Lung microvascular endothelial cell (primary cell): ENCODE measurements around the gene DLK1. TPM values are rescaled to one million over a fixed set of nuclear protein-coding genes. Genes with fewer than 3 reads are reported as not detected.

Experiments used
- DNase-seq, 2 donors: peaks; one replicate each; pipeline versions ENCODE4 v3.0.0 to v3.0.0-alpha.2; 2010; ENCODE audit warnings: low read depth in 2 of 2
- total RNA-seq: library from RNA; depleted of rRNA; stranded (reverse); fragments of >200 nt; gene quantifications from 2 replicates; pipeline ENCODE4 v1.2.1, GENCODE V29; 2014

Gene DLK1
- total RNA-seq, 1 donor from 2014 or later: not detected

DNA sequence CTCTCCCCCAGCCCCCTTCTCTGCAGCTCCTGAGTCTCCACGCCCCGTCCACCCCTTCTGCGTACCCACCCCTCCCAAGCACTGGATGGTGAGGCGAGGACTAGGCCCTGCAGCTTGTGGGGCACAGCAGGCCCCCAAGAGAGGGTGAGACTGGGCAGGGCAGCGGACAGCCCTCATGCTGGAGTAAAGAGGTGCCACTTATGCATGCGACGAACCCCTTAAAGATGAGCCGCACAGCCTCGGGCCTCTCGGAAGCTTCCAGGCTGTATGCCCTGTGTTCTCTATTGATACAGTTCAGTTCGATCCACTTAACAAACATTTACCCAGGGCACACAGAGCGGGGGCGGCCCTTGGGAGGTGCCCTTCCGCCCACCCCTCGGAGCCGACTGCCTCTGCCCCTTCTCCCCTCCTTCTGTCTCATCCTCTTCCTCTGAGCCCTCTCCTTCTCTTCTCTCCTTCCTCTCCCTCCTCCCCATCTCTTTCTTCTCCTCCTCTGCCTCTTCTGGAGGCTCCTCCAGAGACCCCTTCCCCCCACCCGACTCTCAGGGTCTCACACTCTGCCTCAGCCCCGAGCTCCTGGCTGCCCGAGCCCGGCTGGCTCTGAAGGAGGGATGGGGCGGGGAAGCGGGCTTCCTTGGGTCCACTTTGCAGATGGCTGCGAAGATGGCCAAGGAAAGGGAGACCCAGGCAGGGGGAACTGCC, 32.7 kb upstream of the DLK1 start:
- no peak for DNase-seq

DNA sequence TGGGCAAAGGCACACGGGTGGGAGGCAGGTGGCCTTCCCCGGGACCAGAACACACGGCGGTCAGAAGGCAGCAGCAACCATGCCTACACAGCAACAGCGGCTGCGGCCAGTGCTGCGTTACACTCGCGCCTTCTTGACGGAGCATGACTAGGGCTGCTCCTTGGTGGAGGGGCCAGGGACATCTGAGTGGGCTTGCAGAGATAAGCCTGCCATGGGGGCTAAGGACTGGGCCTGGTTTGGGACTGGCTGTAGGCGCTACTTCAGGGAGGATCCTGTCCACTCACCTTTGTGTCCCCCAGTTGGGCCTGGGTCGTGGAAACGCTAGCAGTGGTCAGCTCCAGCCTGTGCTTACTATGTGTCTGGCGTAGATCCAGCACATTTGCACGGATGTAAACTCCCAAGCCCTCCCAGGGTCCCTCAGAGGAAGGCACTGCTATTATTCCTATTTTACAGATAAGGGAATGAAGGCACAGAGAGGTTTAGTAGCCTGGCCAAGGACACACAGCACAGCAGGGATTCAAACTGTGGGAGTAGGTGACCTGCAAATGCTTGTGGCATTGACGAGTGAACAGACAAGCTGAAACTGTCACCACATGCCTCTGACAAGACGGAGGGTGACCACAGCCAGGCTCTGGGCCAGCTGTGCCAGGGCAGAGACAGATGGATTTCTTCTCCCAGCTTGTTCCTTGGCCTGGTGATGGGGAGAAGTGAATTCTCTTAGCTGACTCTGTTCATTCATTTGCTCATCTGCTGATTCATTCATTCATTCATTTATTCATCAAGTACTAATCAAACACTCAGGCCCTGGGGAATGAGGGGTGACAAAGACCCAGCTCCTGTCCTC, 31.9 kb upstream of the DLK1 start:
- peak in 1 of 2 donors; percentile 17 for DNase-seq

DNA sequence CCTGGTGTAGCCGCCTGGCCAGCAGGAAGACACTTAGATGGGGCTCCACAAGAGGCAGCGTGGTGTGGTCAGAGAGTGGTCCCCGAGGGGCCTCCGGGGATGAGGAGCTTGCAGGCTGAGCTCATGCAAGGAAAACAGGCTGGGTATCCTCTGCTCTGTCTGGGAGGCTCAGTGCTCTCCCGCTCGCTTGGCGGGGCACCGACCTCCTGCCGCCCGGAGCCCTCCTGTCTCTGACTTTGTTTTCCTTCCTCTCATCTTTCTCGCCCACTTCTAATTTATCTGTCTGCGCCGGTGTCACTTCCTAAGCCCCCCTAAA, 31.3 kb upstream of the DLK1 start:
- no peak for DNase-seq

DNA sequence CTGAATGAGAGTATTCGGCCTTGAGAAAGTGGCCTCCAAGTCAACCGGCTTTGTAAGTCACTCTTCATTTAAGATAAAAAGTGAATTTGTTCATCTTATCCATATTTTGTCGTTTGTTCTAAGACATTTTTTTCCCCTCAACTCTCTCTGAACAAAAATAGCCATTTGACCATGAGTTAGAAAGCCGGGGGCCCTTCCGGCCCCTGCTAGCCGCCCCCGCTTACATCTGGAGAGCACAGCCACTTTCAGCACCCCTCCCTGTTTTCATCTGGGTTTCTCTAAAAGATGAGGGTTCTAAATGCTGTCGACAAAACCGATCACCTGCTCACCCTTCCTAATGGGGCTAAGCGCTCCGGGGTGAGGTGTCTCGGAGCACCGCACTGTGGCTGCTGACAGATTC, 30.7 kb upstream of the DLK1 start:
- DNase-seq: no peak

DNA sequence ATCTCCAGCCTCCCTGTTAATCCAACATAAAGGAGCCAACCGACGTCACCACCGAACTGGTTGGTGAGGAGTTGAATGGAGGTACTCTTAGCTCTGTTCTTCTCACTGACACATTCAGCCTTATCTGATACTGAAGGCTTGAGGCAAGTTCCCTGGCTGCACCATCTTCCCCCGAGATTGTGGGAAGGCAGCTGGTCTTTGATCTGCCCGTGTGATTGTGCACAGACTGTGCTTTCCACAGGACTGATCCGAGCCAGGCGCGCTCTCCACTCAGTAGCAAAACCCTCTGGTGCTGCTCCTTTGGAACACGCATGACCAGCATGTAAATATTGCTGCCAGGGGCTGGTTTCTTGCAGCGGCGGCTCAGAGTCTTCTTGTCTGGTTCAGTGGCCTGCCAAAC, 30.1 kb upstream of the DLK1 start:
- no peak for DNase-seq

DNA sequence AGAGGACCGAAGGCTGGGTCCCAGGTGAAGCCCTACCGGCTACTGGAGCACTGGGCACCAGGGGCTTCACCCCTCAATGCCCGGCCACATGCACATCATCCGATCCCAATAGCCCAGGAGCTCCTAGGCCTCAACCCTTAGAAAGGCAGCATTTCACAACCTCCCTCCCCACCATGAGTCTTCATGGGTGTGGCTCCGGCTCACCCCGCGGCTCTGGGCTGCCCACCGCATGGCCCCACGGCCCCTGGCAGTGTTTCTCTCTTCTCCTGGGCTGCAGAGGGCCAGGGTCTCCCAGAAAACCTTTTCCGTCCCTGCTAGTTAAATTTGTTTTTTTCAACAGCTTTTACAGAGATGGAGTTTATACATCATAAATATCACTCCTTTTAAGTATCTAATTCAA, 28.6 kb upstream of the DLK1 start:
- no peak for DNase-seq

DNA sequence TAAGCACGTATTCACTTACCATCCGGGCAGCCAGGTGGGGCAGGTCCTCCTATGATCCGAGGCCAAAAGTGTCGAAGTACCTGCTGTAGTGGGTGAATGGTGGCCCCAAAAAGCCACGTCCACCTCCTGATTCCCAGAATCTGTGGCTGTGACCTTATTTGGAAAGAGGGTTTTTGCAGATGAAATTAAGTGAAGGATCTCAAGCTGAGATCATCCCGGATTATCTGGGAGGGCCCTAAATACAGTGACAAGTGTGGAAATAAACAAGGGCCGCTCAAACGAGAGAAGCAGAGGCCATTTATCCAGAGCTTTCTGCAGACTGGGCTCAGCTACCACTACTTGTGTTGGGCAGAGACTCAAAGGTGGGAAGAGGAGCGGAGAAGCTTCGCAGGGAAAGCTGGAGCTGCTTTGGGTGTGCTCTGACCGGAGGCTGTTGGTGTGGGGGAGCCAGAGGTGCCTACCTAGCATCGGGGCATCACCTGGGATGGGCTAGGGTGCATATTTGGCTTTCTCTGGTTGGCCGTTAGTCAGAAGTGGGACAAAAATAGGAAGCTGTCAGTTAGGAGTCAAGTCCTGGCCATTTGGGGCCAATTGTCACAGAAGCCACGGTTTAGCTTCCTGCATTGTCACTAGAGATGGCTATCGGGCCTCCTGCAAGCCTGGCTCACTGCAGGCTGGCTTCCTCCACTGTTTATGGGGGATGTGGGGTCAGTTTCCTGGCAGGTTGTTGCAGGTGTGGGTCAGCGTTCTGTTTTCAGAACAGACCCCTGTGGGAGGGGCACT, 27.8 kb upstream of the DLK1 start:
- no peak for DNase-seq

DNA sequence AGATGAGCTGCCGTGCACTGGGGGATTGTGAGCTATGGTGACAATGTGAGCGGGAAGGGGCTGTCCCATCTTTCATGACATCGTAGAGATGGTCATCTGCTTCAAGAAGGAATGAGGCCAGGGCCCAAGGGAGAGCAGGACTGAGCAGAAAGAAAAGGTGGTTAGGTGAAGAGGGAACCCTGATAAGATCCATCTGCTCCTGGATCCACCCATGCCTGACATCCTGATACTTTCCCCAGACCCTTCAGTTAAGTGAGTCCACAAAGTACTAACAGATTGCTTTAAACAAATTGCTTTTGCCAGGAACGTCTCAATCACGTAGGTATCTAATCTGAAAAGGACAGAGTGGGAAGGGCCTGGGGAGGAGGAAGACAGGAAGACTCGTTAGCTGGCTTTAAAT, 25.4 kb upstream of the DLK1 start:
- no peak for DNase-seq

DNA sequence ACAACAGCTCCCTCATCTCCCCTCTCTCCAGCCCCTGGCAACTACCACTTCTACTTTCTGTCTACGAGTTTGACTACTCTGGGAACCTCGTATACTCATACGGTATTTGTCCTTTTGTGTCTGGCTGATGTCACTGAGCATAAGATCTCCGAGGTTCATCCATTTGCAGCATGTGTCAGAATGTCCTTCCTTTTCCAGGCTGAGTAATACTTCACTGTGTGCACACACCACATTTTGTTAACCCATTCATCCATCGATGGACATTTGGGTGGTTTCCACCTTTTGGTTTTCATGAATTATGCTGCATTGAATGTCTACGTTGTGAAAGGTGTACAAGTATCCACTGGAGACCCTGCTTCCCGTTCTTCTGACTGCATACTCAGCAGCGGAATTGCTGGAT, 24.1 kb upstream of the DLK1 start:
- no peak for DNase-seq

DNA sequence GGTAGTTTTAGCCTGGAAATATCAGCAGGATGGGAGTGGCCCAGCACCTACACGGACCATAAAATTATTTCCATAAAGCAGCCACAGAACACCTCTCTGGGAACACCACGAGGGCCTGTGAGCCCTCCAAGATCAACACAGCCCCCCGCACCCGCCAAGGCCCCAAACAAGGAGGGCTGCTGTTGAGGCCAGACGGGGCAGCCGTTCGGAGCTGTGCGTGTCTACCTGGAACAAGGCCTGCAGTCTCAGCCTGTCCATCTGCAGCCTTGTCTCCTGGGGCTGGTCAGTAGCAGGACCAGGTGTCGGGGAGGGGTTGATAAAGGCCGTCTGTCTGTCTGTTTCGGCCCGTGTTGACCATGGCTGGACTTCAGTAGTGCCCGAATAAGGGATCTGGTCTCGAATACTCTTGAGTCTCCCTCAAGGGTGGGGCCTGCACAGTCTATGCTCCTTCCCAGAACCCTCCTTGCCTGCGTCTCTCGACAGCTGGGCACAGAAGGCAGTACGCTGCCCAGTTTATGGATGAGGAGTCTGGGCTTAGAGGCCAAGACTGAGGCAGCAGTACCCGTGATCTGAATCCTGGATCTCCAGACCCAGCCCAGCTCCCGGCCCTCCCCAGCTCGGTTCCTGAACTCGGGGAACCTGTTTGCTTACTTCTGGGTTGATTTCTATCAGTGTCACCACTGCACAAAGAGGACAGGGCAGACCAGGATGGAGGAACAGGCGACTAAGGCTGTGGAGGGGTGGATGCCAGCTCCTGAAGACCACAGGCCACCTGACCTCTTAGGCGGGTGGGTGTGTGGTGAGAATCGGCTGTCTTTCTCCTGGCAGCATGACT, 23.1 kb upstream of the DLK1 start:
- DNase-seq: no peak

DNA sequence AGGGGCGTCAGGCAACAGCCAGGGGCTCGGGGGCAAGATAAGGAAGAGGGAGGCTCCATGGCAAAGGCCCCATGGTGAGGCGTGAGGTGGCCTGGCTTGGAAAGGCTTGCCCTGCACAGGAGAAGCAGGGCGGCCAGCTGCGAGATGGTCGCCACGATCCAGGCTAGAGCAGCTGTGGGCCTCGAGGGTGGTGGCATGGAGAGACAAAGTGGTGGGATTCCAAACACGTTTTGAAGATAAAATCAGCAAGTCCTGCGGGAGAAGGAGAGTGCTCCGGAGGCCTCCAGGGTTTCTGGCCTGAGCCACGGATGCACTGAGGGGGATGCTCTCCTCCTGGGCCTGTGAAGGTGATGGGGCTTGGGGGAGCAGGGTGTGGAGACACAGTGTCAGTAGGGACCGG, 20.5 kb upstream of the DLK1 start:
- DNase-seq: no peak

DNA sequence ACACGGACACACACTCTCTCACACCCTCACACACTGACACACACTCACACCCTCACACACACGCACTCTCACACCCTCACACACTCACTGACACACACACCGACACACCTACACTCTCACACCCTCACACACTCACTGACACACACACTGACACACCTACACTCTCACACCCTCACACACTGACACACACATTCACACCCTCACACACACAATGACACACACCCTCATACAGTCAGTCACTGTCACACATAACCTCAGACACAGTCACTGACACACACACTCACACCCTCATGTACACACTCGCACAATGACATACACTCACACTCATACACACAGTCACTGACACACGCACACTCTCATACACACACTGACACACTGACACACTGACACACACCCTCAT, 19.8 kb upstream of the DLK1 start:
- no peak for DNase-seq

DNA sequence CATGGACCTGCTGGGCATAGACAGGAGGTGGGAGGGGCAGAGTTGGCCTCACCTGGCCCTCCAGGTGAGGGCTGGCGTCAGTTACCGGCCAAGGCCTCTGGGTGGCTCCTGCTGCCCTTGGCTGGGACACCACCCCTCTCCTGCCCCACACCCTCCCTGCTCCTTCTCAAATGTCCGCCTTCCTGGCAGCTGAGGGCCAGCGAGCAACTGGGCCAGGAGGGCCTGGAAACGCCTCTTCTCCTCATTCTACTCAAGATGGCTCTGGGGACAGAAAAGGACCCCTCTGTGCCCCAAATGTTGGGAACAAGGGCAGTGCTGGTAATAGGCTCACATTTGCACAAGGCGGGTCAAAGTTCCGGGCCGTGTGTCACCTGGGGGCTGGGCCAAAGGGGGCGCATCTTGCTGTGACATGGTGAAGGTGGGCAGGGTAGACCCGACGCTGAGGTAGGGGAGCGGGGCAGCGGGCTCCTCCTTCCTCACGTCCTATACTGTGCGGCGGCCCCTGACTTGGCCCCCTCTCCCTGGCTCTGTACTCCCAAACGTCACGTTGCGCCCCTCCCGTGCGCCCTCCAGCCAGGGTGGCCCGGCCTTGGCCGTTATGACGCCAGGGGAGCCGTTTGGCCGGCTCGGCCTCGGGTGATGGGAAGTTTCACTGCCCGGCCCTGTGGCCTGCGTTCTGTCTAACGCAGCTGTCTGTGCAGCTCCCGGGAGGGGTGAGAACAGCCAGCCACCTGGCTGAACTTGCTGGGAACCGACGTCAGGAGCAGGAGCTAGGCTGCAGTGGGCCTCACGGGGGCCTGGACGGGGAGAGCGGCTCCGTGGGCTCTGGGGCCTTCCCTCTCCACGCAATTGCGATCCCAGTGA, 18.0 kb upstream of the DLK1 start:
- no peak for DNase-seq

DNA sequence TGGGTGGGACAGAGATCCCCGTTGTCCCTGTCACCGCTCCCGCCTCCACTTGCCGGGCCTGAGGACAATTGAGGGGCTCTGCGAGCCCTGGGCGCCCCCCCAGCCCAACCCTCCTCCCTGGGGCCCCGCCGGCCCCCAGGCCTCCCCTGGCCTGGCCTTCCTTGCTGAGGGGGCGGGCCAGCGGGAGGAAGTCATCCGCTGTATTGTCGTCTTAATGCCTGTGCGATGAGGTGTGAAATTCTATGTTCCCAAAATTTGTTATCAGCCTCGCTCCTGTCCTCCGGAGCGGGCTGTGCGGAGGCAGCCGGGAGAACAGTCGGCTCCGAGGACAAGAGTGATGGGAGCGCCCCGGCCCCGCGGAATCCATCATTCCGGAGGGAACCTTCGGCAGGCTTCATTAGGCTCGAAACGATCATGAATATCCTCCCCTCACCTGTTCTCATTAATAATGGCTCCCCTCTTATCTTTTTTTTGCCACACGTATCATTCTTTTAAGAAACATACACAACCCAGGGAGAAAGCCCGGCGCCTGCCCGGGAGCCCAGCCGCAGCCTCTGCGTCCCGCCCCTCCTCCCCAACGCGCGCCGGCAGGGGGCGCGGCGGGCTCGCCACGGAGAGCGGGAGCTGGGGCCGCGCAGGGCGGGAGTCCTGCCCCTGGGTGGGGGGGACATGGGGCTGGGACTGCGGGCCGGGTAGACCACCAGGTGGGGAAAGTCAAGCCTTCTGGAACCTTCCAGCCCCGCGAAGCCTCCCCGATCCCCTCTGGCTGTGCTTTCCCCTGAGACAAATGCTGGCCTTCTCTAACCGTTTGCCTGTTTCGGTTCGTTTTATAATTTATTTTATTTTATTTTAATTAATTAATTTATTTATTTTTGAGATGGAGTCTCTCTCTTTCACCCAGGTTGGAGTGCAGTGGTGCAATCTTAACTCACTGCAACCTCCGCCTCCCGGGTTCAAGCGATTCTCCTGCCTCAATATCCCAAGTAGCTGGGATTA, 17.1 kb upstream of the DLK1 start:
- peak; percentile 14 to 63 for DNase-seq

DNA sequence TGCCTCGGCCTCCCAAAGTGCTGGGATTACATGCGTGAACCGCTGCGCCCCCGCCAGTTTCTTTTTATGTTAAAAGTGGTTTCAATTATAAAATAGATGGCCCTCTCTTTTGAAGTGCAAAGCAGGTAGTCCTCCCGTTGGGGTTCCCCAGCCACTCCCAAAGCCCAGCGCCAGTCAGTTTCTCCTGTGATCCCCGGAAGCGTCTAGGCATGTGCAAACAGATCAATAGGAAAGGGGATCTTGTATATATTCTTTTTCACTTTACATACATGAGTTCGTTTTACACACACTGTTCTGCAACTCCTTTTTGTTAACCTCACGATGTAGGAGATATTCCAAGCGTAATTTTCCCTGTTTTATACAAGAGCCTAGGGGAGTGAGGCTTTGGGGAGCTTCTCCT, 16.3 kb upstream of the DLK1 start:
- DNase-seq: no peak

DNA sequence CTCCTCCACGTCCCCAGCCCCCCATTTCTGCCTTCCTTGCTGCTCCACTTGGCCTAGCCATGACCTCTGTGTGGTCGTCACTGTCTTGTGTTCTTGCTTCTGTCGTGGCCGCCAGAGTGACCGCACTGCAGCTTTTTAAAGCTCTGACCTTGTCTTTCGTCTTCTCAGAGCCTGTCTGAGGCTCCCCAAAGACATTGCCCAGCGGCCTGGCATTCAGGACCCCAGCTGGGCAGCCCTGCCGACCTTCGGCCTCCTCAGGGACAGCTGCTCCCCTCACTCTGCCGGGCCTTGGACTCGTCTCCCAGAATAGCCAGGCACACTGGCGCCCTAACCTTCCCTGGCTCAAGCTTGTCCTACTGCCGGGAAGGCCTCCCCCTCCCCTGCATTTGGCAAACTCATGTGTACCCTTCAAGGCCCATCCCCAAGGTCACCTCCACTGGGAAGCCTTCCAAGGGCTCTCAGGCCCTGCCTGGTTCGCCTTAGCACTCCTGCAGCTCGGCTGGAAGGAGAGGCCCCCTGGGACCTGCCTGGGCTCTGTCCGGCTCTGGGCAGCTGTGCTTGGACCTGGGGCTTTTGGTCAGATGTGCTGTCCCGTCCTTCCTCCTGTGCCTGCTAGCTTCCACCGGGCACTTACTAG, 15.7 kb upstream of the DLK1 start:
- DNase-seq: no peak

DNA sequence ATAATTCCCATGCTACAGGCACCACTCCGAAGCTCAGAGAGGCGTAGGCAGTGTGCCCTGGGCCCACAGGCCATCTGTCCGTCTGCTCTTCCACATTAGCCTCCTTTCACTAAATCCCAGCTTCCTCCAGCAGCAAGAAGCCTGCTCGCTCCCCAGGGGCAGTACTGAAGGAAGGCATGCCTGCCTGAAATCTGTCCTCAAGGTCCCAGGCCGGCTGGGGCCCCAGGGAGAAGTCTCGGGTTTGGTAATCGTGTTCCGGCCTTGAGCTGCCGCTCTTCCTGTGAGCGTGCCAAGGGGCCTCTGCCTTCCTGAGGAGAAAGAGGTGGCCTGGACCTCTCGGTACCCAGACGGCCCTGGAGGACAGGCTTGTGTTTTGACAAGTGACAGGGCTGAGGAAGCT, 15.2 kb upstream of the DLK1 start:
- peak in 1 of 2 donors; percentile 54 for DNase-seq

DNA sequence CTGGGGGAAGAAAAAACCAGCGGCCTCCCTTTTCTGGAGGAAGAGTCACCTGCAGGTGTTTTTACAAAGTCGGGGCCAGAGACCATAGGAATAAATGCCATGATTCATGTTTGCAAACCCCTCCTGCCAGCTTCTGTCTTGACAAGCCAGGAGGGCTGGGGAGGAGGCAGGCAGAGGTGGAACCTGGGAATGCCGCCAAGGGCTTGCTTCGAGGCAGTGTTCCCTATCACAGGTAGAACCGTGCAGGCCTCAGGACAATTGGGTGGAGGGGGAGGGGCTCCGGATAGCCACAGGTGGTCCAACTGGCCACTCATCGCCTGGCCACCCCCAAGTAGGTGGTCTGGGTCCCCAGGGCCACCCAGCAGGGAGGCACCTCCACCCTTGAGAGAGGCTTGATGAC, 14.2 kb upstream of the DLK1 start:
- no peak for DNase-seq

DNA sequence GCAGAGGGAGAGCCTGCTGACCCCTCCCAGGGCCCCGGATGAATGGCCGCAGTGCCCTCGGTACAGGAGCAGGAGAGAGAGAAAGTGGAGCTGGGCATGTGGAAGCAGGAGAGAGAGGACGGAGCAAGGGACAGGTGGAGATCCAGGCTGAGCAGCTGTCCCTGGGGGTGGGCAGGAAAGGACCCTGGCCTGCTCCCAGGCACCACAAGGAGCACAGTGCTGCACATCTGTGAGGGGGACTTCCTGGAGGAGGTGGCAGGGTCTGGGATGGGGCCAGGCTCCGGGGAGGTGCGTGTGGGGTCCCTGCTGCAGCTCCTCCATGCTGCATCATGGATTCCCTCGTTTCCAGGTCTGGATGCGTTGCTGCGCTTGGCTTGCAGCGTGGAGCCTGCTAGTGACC, 13.0 kb upstream of the DLK1 start:
- DNase-seq: no peak
